DOHH2 (cell line): Measurements from ENCODE around the gene EVC.

Source experiments
- CTCF ChIP-seq: fragments of 200-600 bp; sonication (generic); IDR thresholded peaks from one replicate; pipeline ENCODE4 v1.5.1; 2014; ENCODE audit warnings: antibody characterized with exemption, mild to moderate bottlenecking, low read depth, low read length; ENCODE audit not compliant: poor library complexity, severe bottlenecking
- EZH2phosphoT487 ChIP-seq: fragments of 200-600 bp; sonication (generic); IDR thresholded peaks from 2 replicates; pipeline ENCODE4 v1.6.1; 2017; ENCODE audit warnings: borderline replicate concordance, mild to moderate bottlenecking, antibody characterized with exemption, low read length, moderate library complexity, mixed read lengths

GRCh38 chr4:5805270-5805669, 94.3 kb downstream of the EVC start:
- TF ChIP-seq CTCF, result no peak
- no peak for TF ChIP-seq EZH2phosphoT487
